K562 (cell line): ENCODE data around the gene PXK. TPM values are rescaled to one million over a fixed set of nuclear protein-coding genes. Genes with fewer than 3 reads are reported as not detected.
A peak's percentile ranks its signal among the peaks of the same experiment; 100 is the strongest.

Source experiments
- ATF7 ChIP-seq: fragments of 450-650 bp; IDR thresholded peaks from 2 replicates; pipeline ENCODE4 v1.7.1; 2014; ENCODE audit warnings: mild to moderate bottlenecking, moderate library complexity
- CREM ChIP-seq: IDR thresholded peaks from 2 replicates; pipeline ENCODE4 v1.6.1; 2014; ENCODE audit warnings: antibody characterized with exemption, low read depth
- E2F3 ChIP-seq: fragments of 250-450 bp; sonication (Bioruptor Pico); IDR thresholded peaks from 2 replicates; pipeline ENCODE4 v1.4.0; 2020; ENCODE audit warnings: mild to moderate bottlenecking
- HIVEP1 ChIP-seq: fragments of 250-450 bp; sonication (Bioruptor Pico); IDR thresholded peaks from 2 replicates; pipeline ENCODE4 v1.4.0; 2020; ENCODE audit warnings: mild to moderate bottlenecking
- KDM2B ChIP-seq: fragments of 250-450 bp; sonication (Bioruptor Pico); IDR thresholded peaks from 2 replicates; pipeline ENCODE4 v1.8.0; 2021; ENCODE audit warnings: mild to moderate bottlenecking, moderate library complexity
- LEF1 ChIP-seq: fragments of 450-650 bp; IDR thresholded peaks from 2 replicates; pipeline ENCODE4 v1.6.1; 2016; ENCODE audit warnings: mild to moderate bottlenecking
- NCOA2 ChIP-seq, 2 experiments: fragments of 450-650 bp; IDR thresholded peaks; 2 replicates each; pipeline ENCODE4 v1.6.1; 2018; ENCODE audit warnings: mild to moderate bottlenecking in 2 of 2, moderate library complexity in 1 of 2; ENCODE audit not compliant: partially characterized antibody in 2 of 2
- PYGO2 ChIP-seq: fragments of 450-650 bp; IDR thresholded peaks from 2 replicates; pipeline ENCODE4 v1.6.1; 2016; ENCODE audit warnings: mild to moderate bottlenecking, missing genetic modification characterization, moderate library complexity, missing compliant biosample characterization
- SMARCA4 ChIP-seq: fragments of 450-650 bp; IDR thresholded peaks from 2 replicates; pipeline ENCODE4 v1.6.1; 2016
- TAF7 ChIP-seq: fragments of 450-650 bp; IDR thresholded peaks from 2 replicates; pipeline ENCODE4 v1.6.1; 2016; ENCODE audit warnings: missing genetic modification characterization, missing compliant biosample characterization
- THRA ChIP-seq: fragments of 450-650 bp; IDR thresholded peaks from 2 replicates; pipeline ENCODE4 v1.6.1; 2017; ENCODE audit warnings: mild to moderate bottlenecking, moderate library complexity
- ZNF318 ChIP-seq, 2 experiments: fragments of 450-650 bp; IDR thresholded peaks; 2 replicates each; pipeline ENCODE4 v1.6.1; 2016; ENCODE audit warnings: mild to moderate bottlenecking in 2 of 2, borderline replicate concordance in 1 of 2, low read depth in 1 of 2, moderate library complexity in 1 of 2
- ZNF41 ChIP-seq: fragments of 250-450 bp; sonication (Bioruptor Pico); conservative IDR thresholded peaks from 2 replicates; pipeline ENCODE4 v1.4.0; 2020; ENCODE audit warnings: mild to moderate bottlenecking
- ZNF511 ChIP-seq: sonication (generic); formaldehyde crosslinking; IDR thresholded peaks from 2 replicates; pipeline ENCODE4 v1.8.0; 2022; ENCODE audit warnings: mild to moderate bottlenecking, missing genetic modification reagents
- ZNF561 ChIP-seq: fragments of 450-650 bp; formaldehyde crosslinking; conservative IDR thresholded peaks from 2 replicates; pipeline ENCODE4 v1.4.0; 2020; ENCODE audit warnings: mild to moderate bottlenecking, moderate library complexity
- polyA plus RNA-seq, 8 experiments: library from polyadenylated mRNA; depleted of rRNA in 4 of 8; stranded (reverse) in 5 of 8; unstranded in 3 of 8; fragments of >200 nt; fragmentation: Nextera tagmentation in 2 of 8; fragmentation: Illumina TruSeq in 1 of 8; extraction: Ambion mirVana in 2 of 8; extraction: Trizol in 1 of 8; gene quantifications; 2 replicates each; pipeline versions ENCODE4 v1.2.1 to v1.2.3, GENCODE V29; 2011 to 2014; ENCODE audit warnings: inconsistent platforms in 1 of 8, missing spikeins in 1 of 8
- total RNA-seq, 7 experiments: library from RNA; depleted of rRNA in 6 of 7; stranded (reverse); fragments of >200 nt in 6 of 7; fragmentation: Illumina TruSeq in 2 of 7; extraction: Trizol in 2 of 7; gene quantifications; 2 replicates each; pipeline versions ENCODE4 v1.2.1 to v1.2.3, GENCODE V29; 2011 to 2021; ENCODE audit warnings: low replicate concordance in 1 of 7

The PXK gene
- total and polyA plus RNA-seq, 9 of the 15 experiments (the other 6 are each of a cell fraction or from before 2014, with no cell fraction given), result 3.3 to 19.9 (median 11.3) TPM

- TF ChIP-seq ZNF511 (CRISPR knock-in tag), result 0 out of 2 replicates have a peak, but pooled peaks have one; percentile 41
- 0 out of 2 replicates have a peak, but pooled peaks have one; percentile 8 for TF ChIP-seq SMARCA4
- TF ChIP-seq KDM2B, result no peak
- TF ChIP-seq TAF7 (tag), result peak; percentile 60; the same call in 1 of the 2 replicates
- TF ChIP-seq ATF7, result peak; percentile 61; the same call in 1 of the 2 replicates
- no peak for TF ChIP-seq ZNF41 (CRISPR knock-in tag)
- TF ChIP-seq NCOA2 (IDR thresholded peaks at IDR 0.05; ENCODE audit: partially characterized antibody in 2 of 2), result no peak
- no peak for TF ChIP-seq ZNF561 (CRISPR knock-in tag)
- TF ChIP-seq LEF1, result no peak
- TF ChIP-seq E2F3 (CRISPR knock-in tag), result 0 out of 2 replicates have a peak, but pooled peaks have one; percentile 18
- no peak for TF ChIP-seq HIVEP1
- TF ChIP-seq CREM, result peak; percentile 29
- no peak for TF ChIP-seq ZNF318 (IDR thresholded peaks at IDR 0.05; ENCODE audit: borderline replicate concordance in 1 of 2, low read depth in 1 of 2)
- no peak for TF ChIP-seq PYGO2 (tag)
- TF ChIP-seq THRA, result no peak
Observed at GRCh38 chr3:58433400-58434167, 100.9 kb downstream of the PXK start, which contains the start of gene PDHB (continued).
